ENCODE data around the gene WWOX. TPM values are rescaled to one million over a fixed set of nuclear protein-coding genes. Genes with fewer than 3 reads are reported as not detected.

WWOX gene
- total and polyA plus RNA-seq, 3 donors from 2014 or later: 20.6 to 76.7 (median 64.1) TPM

DNA sequence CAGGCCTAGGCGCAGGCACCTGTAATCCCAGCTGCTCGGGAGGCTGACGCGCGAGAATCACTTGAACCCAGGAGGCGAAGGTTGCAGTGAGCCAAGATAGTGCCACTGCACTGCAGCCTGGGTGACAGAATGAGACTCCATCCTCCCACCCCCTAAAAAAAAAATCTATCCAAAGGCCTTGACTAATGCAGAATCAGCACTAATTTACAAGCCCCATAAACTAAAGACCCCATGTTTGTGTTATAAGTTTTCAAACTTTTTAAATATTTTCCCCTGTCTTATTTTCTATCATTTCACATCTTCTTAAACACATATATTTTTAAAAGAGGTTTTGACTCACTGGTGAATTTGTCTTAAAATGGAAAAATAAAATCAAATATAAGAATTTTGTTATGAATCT lies 713.1 kb downstream of the WWOX start:
- no peaks in the 10 kb centered on the region for H3K27me3 ChIP-seq
- intact Hi-C loops (cut with DNase I; ENCODE audit: low total_unique reads): no loop called here
- no peaks in the 10 kb centered on the region for H3K9me3 ChIP-seq
- H3K4me3 ChIP-seq: no peak overlapping the region
- peaks cover 17% of the 10 kb centered on the region for H3K4me1 ChIP-seq
- no peak for DNase-seq
- 87 to 97% methylated on average over 6 of the region's 6 CpGs for WGBS, 2 donors
- H3K27ac ChIP-seq: no peak overlapping the region
- TF ChIP-seq POLR2A (IDR thresholded peaks at IDR 0.05) (no peak), CTCF (IDR thresholded peaks at IDR 0.05) (no peak)
- no peaks in the 10 kb centered on the region for H3K36me3 ChIP-seq (ENCODE audit: low read depth, missing control alignments)

GRCh38 chr16:78813661-78814311 lies 714.3 kb downstream of the WWOX start:
- 84% methylated on average over 10 of the region's 10 CpGs for WGBS, 2 donors
- H3K4me1 ChIP-seq: peaks cover 25% of the 10 kb centered on the region
- no peaks in the 10 kb centered on the region for H3K27me3 ChIP-seq
- no peak for TF ChIP-seq POLR2A (IDR thresholded peaks at IDR 0.05)
- no peak for TF ChIP-seq CTCF (IDR thresholded peaks at IDR 0.05)
- H3K9me3 ChIP-seq: no peaks in the 10 kb centered on the region
- DNase-seq: no peak
- no peaks in the 10 kb centered on the region for H3K36me3 ChIP-seq (ENCODE audit: low read depth, missing control alignments)
- intact Hi-C loops (cut with DNase I; ENCODE audit: low total_unique reads): no loop called here
- no peak overlapping the region for H3K27ac ChIP-seq
- H3K4me3 ChIP-seq: no peak overlapping the region

GRCh38 chr16:78815713-78816112 lies 716.3 kb downstream of the WWOX start:
- intact Hi-C loops (cut with DNase I; ENCODE audit: low total_unique reads): no loop called here
- no peaks in the 10 kb centered on the region for H3K9me3 ChIP-seq
- peaks cover 21% of the 10 kb centered on the region for H3K4me1 ChIP-seq
- no peaks in the 10 kb centered on the region for H3K27me3 ChIP-seq
- TF ChIP-seq CTCF (IDR thresholded peaks at IDR 0.05) (no peak), POLR2A (IDR thresholded peaks at IDR 0.05) (no peak)
- no peak overlapping the region for H3K4me3 ChIP-seq
- peak overlapping the region in 1 of 2 donors; percentile 63 for H3K27ac ChIP-seq
- DNase-seq: peak; percentile 36
- WGBS, 2 donors: 59 to 70% methylated on average over 2 of the region's 2 CpGs
- H3K36me3 ChIP-seq (ENCODE audit: low read depth, missing control alignments): no peaks in the 10 kb centered on the region

GRCh38 chr16:78816499-78817195 lies 717.2 kb downstream of the WWOX start:
- TF ChIP-seq CTCF (IDR thresholded peaks at IDR 0.05) (no peak), POLR2A (IDR thresholded peaks at IDR 0.05) (no peak)
- Histone ChIP-seq H3K27ac (peak overlapping the region in 1 of 2 donors; percentile 48), H3K9me3 (no peaks in the 10 kb centered on the region), H3K36me3 (ENCODE audit: low read depth, missing control alignments) (no peaks in the 10 kb centered on the region), H3K4me3 (no peak overlapping the region), H3K27me3 (no peaks in the 10 kb centered on the region), H3K4me1 (peaks cover 21% of the 10 kb centered on the region)
- no peak for DNase-seq
- intact Hi-C loops (cut with DNase I; ENCODE audit: low total_unique reads): no loop called here
- 40 to 54% methylated on average over 2 of the region's 2 CpGs for WGBS, 2 donors
